HepG2 (cell line): ENCODE measurements around the gene ATP6V0A1. TPM values are rescaled to one million over a fixed set of nuclear protein-coding genes. Genes with fewer than 3 reads are reported as not detected.

ENCODE experiments used
- AKAP8 ChIP-seq: sonication (generic); formaldehyde crosslinking; IDR thresholded peaks from 2 replicates; pipeline ENCODE4 v1.5.1; 2020; ENCODE audit warnings: mild to moderate bottlenecking, missing genetic modification reagents
- HDAC2 ChIP-seq: sonication (generic); formaldehyde crosslinking; IDR thresholded peaks from 2 replicates; pipeline ENCODE4 v1.4.0; 2020; ENCODE audit warnings: missing genetic modification reagents
- NPAS2 ChIP-seq: sonication (generic); formaldehyde crosslinking; IDR thresholded peaks from 2 replicates; pipeline ENCODE4 v1.8.0; 2022; ENCODE audit warnings: mild to moderate bottlenecking, missing genetic modification reagents, borderline replicate concordance
- ZNF160 ChIP-seq: sonication (generic); formaldehyde crosslinking; IDR thresholded peaks from 2 replicates; pipeline ENCODE4 v1.8.0; 2022; ENCODE audit warnings: mild to moderate bottlenecking, inconsistent platforms, missing genetic modification reagents
- ZNF225 ChIP-seq: sonication (generic); formaldehyde crosslinking; IDR thresholded peaks from 2 replicates; pipeline ENCODE4 v1.4.0; 2020; ENCODE audit warnings: mild to moderate bottlenecking, missing genetic modification reagents
- ZNF501 ChIP-seq: sonication (generic); formaldehyde crosslinking; IDR thresholded peaks from 2 replicates; pipeline ENCODE4 v1.5.1; 2020; ENCODE audit warnings: mild to moderate bottlenecking, moderate library complexity, missing genetic modification reagents
- ZNF691 ChIP-seq: sonication (generic); formaldehyde crosslinking; IDR thresholded peaks from 2 replicates; pipeline ENCODE4 v1.4.0; 2020; ENCODE audit warnings: missing genetic modification reagents, low read depth, mild to moderate bottlenecking, borderline replicate concordance
- ZNF761 ChIP-seq: sonication (generic); formaldehyde crosslinking; conservative IDR thresholded peaks from 2 replicates; pipeline ENCODE4 v1.4.0; 2020; ENCODE audit warnings: mild to moderate bottlenecking, missing genetic modification reagents
- ZSCAN29 ChIP-seq: sonication (generic); formaldehyde crosslinking; conservative IDR thresholded peaks from 2 replicates; pipeline ENCODE4 v1.4.0; 2020; ENCODE audit warnings: mild to moderate bottlenecking, missing genetic modification reagents
- polyA plus RNA-seq, 8 experiments: library from polyadenylated mRNA; depleted of rRNA in 3 of 8; stranded (reverse) in 7 of 8; unstranded in 1 of 8; fragments of >200 nt; fragmentation: Illumina TruSeq in 4 of 8; extraction: Trizol in 4 of 8; gene quantifications; 2 replicates each; pipeline versions ENCODE4 v1.2.1 to v1.2.3, GENCODE V29; 2011 to 2016; ENCODE audit warnings: low read depth in 4 of 8, missing spikeins in 1 of 8, mixed read lengths in 1 of 8; ENCODE audit not compliant: insufficient read depth in 1 of 8
- total RNA-seq, 5 experiments: library from RNA; depleted of rRNA; stranded (reverse); fragments of >200 nt; fragmentation: Illumina TruSeq; extraction: Trizol; gene quantifications; 2 replicates each; pipeline ENCODE4 v1.2.3, GENCODE V29; 2016; ENCODE audit warnings: low read depth in 1 of 5
- TF ChIP-seq, protein P1 (sequence below), 2 experiments: fragments of 450-650 bp in 1 of 2; sonication (generic) in 1 of 2; formaldehyde crosslinking in 1 of 2; IDR thresholded peaks; 2 replicates each; pipeline versions ENCODE4 v1.6.1 to v1.8.0; 2016 to 2022; ENCODE audit warnings: antibody characterized with exemption in 1 of 2, mild to moderate bottlenecking in 1 of 2, missing genetic modification reagents in 1 of 2
- TF ChIP-seq, protein P2 (sequence below): sonication (generic); formaldehyde crosslinking; IDR thresholded peaks from 2 replicates; pipeline ENCODE4 v1.8.0; 2022; ENCODE audit warnings: low read depth, missing genetic modification reagents
- TF ChIP-seq, protein P3 (sequence below): sonication (generic); formaldehyde crosslinking; IDR thresholded peaks from 2 replicates; pipeline ENCODE4 v1.4.0; 2020; ENCODE audit warnings: missing genetic modification reagents

ATP6V0A1 gene
- total and polyA plus RNA-seq, 2 of the 13 experiments (the other 11 are each of a cell fraction or from before 2014, with no cell fraction given) = 27.9 to 54.1 TPM

DNA sequence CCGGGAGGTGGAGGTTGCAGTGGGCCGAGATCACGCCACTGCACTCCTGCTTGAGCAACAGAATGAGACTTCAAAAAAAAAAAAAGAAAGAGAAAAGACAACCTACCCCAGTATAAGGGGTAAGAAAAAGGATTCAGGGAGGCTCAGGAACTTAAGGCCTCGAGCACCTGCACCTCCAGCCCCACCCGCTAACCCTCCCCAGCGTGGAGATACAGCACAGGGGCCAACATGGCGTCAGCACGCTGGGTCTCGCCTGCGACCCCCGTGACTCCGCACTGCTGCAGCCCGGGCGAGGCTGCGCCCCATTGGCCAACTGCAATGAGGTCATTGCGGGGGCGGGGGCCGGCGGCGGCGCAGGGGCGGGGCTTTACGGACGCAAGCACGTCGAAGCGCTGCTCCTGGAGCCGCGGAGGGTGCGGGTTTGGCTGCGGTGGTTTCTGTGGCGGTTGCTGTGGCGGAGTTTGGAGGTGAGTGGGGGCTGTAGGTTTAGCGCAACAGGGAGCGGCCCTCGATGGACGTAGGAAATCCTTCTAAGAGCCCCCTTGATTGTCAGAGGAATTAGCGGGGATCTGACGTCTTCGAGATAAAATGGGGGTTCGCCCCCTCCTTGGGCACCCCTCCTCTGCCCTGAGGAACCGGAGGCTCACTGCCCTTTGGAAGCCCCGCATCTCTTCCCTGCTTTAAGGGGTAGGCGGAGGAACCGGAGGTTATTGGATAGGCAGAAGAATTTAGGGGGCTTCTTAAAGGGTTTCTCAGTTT, at the start of gene ATP6V0A1 (continued):
- TF ChIP-seq, protein P1, sequence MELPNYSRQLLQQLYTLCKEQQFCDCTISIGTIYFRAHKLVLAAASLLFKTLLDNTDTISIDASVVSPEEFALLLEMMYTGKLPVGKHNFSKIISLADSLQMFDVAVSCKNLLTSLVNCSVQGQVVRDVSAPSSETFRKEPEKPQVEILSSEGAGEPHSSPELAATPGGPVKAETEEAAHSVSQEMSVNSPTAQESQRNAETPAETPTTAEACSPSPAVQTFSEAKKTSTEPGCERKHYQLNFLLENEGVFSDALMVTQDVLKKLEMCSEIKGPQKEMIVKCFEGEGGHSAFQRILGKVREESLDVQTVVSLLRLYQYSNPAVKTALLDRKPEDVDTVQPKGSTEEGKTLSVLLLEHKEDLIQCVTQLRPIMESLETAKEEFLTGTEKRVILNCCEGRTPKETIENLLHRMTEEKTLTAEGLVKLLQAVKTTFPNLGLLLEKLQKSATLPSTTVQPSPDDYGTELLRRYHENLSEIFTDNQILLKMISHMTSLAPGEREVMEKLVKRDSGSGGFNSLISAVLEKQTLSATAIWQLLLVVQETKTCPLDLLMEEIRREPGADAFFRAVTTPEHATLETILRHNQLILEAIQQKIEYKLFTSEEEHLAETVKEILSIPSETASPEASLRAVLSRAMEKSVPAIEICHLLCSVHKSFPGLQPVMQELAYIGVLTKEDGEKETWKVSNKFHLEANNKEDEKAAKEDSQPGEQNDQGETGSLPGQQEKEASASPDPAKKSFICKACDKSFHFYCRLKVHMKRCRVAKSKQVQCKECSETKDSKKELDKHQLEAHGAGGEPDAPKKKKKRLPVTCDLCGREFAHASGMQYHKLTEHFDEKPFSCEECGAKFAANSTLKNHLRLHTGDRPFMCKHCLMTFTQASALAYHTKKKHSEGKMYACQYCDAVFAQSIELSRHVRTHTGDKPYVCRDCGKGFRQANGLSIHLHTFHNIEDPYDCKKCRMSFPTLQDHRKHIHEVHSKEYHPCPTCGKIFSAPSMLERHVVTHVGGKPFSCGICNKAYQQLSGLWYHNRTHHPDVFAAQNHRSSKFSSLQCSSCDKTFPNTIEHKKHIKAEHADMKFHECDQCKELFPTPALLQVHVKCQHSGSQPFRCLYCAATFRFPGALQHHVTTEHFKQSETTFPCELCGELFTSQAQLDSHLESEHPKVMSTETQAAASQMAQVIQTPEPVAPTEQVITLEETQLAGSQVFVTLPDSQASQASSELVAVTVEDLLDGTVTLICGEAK (IDR thresholded peaks at IDR 0.05) = no peak
- TF ChIP-seq, protein P1 (CRISPR knock-in tag; IDR thresholded peaks at IDR 0.05) = no peak; the same call in 1 of the 2 replicates
- TF ChIP-seq ZSCAN29 (CRISPR knock-in tag) (no peak), AKAP8 (peak; percentile 28; the same call in 1 of the 2 replicates), ZNF761 (CRISPR knock-in tag) (peak; percentile 49; the same call in 1 of the 2 replicates), ZNF691 (CRISPR knock-in tag) (peak; percentile 84), ZNF501 (CRISPR knock-in tag) (peak; percentile 50; the same call in 1 of the 2 replicates), NPAS2 (CRISPR knock-in tag) (no peak), HDAC2 (peak; percentile 28; the same call in 1 of the 2 replicates), ZNF160 (peak; percentile 55; the same call in 1 of the 2 replicates), ZNF225 (CRISPR knock-in tag) (0 out of 2 replicates have a peak, but pooled peaks have one; percentile 70)
- TF ChIP-seq, protein P2, sequence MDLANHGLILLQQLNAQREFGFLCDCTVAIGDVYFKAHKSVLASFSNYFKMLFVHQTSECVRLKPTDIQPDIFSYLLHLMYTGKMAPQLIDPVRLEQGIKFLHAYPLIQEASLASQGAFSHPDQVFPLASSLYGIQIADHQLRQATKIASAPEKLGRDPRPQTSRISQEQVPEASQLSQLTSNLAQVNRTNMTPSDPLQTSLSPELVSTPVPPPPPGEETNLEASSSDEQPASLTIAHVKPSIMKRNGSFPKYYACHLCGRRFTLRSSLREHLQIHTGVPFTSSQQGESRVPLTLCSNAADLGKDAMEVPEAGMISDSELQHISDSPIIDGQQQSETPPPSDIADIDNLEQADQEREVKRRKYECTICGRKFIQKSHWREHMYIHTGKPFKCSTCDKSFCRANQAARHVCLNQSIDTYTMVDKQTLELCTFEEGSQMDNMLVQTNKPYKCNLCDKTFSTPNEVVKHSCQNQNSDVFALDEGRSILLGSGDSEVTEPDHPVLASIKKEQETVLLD (CRISPR knock-in tag) = peak; percentile 65; the same call in 1 of the 2 replicates
- TF ChIP-seq, protein P3, sequence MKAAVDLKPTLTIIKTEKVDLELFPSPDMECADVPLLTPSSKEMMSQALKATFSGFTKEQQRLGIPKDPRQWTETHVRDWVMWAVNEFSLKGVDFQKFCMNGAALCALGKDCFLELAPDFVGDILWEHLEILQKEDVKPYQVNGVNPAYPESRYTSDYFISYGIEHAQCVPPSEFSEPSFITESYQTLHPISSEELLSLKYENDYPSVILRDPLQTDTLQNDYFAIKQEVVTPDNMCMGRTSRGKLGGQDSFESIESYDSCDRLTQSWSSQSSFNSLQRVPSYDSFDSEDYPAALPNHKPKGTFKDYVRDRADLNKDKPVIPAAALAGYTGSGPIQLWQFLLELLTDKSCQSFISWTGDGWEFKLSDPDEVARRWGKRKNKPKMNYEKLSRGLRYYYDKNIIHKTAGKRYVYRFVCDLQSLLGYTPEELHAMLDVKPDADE (CRISPR knock-in tag) = 0 out of 2 replicates have a peak, but pooled peaks have one; percentile 69
